SK-N-SH treated with all-trans-retinoic acid at 6 μM for 48 hours (cell line): Measurements from ENCODE around the gene UGT1A5.

Experiments used
- ARNTL ChIP-seq: fragments of 450-650 bp; formaldehyde crosslinking; IDR thresholded peaks from 2 replicates; pipeline ENCODE4 v1.5.0; 2020; ENCODE audit warnings: low read depth, mild to moderate bottlenecking, moderate library complexity, borderline replicate concordance
- BACH2 ChIP-seq: fragments of 250-450 bp; sonication (Bioruptor Pico); IDR thresholded peaks from 2 replicates; pipeline ENCODE4 v1.9.0; 2021; ENCODE audit warnings: mild to moderate bottlenecking, borderline replicate concordance
- ESRRG ChIP-seq: fragments of 250-450 bp; sonication (Bioruptor Pico); IDR thresholded peaks from 2 replicates; pipeline ENCODE4 v1.6.1; 2021; ENCODE audit warnings: mild to moderate bottlenecking
- RARB ChIP-seq: fragments of 250-450 bp; sonication (Bioruptor Pico); IDR thresholded peaks from 2 replicates; pipeline ENCODE4 v1.8.0; 2021; ENCODE audit warnings: mild to moderate bottlenecking, moderate library complexity
- SNAI2 ChIP-seq: fragments of 250-450 bp; sonication (Bioruptor Pico); IDR thresholded peaks from 2 replicates; pipeline ENCODE4 v1.5.0; 2020; ENCODE audit warnings: mild to moderate bottlenecking, moderate library complexity
- ZC3H10 ChIP-seq: fragments of 250-450 bp; sonication (Bioruptor Pico); IDR thresholded peaks from 2 replicates; pipeline ENCODE4 v1.5.1; 2021; ENCODE audit warnings: mild to moderate bottlenecking, moderate library complexity
- ZFP3 ChIP-seq: fragments of 250-450 bp; sonication (Bioruptor Pico); IDR thresholded peaks from 2 replicates; pipeline ENCODE4 v1.5.0; 2020; ENCODE audit warnings: mild to moderate bottlenecking, moderate library complexity
- ZFP30 ChIP-seq: fragments of 450-650 bp; formaldehyde crosslinking; IDR thresholded peaks from 2 replicates; pipeline ENCODE4 v1.5.0; 2022; ENCODE audit warnings: mild to moderate bottlenecking, moderate library complexity
- ZNF70 ChIP-seq: fragments of 450-650 bp; formaldehyde crosslinking; IDR thresholded peaks from 2 replicates; pipeline ENCODE4 v1.5.0; 2020; ENCODE audit warnings: mild to moderate bottlenecking, moderate library complexity
- TF ChIP-seq, protein P1 (sequence below): fragments of 250-450 bp; sonication (Bioruptor Pico); IDR thresholded peaks from 2 replicates; pipeline ENCODE4 v1.5.1; 2020; ENCODE audit warnings: low read depth, mild to moderate bottlenecking, moderate library complexity
- TF ChIP-seq, protein P2 (sequence below): fragments of 250-450 bp; sonication (Bioruptor Pico); IDR thresholded peaks from 2 replicates; pipeline ENCODE4 v1.8.0; 2020; ENCODE audit warnings: mild to moderate bottlenecking, moderate library complexity, borderline replicate concordance

DNA sequence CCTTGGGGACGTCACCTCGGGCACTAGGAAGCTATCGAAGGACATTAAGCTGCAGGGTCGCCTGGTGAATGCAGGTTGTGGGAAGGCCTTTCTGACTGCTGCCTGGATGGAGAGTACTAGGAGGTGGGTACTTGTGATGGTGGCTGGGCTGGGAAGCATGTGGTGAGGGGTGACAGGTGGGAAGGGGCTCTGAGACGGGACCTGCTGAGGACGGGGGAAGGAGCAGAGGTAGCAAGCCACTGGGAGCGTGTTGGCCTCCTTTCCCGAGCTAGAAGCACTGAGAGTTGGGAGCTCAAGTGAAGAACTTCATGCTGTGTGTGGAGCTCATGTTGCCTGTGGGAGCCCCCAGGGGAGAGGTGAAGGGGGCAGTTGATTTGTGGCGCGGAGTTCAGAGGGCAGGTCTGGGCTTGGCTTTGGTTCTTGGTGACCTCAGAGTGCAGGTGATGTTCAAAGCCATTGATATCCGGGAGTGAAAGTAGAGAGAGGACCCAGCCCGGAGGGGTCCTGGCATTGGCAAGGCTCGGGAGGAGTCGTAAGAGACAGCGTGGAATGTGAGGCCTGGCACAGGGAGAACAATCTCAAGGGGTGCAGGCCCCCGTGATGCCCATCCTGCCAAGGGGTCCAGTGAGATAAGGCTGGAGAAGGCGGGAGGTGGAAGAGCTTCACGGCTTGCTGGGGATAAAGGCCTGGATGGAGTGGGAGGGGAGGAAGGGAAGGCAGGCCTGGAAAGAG, 78.6 kb downstream of the UGT1A5 start:
- TF ChIP-seq RARB (CRISPR knock-in tag) (no peak), ARNTL (CRISPR knock-in tag) (no peak), ZFP3 (CRISPR knock-in tag) (no peak), ZFP30 (CRISPR knock-in tag) (no peak), SNAI2 (CRISPR knock-in tag) (no peak), ZNF70 (CRISPR knock-in tag) (no peak), ESRRG (no peak), BACH2 (CRISPR knock-in tag) (no peak), ZC3H10 (CRISPR knock-in tag) (no peak)
- TF ChIP-seq, protein P1, sequence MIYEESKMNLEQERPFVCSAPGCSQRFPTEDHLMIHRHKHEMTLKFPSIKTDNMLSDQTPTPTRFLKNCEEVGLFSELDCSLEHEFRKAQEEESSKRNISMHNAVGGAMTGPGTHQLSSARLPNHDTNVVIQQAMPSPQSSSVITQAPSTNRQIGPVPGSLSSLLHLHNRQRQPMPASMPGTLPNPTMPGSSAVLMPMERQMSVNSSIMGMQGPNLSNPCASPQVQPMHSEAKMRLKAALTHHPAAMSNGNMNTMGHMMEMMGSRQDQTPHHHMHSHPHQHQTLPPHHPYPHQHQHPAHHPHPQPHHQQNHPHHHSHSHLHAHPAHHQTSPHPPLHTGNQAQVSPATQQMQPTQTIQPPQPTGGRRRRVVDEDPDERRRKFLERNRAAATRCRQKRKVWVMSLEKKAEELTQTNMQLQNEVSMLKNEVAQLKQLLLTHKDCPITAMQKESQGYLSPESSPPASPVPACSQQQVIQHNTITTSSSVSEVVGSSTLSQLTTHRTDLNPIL (CRISPR knock-in tag): no peak
- TF ChIP-seq, protein P2, sequence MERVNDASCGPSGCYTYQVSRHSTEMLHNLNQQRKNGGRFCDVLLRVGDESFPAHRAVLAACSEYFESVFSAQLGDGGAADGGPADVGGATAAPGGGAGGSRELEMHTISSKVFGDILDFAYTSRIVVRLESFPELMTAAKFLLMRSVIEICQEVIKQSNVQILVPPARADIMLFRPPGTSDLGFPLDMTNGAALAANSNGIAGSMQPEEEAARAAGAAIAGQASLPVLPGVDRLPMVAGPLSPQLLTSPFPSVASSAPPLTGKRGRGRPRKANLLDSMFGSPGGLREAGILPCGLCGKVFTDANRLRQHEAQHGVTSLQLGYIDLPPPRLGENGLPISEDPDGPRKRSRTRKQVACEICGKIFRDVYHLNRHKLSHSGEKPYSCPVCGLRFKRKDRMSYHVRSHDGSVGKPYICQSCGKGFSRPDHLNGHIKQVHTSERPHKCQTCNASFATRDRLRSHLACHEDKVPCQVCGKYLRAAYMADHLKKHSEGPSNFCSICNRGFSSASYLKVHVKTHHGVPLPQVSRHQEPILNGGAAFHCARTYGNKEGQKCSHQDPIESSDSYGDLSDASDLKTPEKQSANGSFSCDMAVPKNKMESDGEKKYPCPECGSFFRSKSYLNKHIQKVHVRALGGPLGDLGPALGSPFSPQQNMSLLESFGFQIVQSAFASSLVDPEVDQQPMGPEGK (CRISPR knock-in tag): no peak
